Testis (tissue), 3 donors: Measurements from ENCODE around the gene GMDS. TPM values are rescaled to one million over a fixed set of nuclear protein-coding genes. Genes with fewer than 3 reads are reported as not detected.
A peak's percentile ranks its signal among the peaks of the same experiment; 100 is the strongest.

Experiments
- DNase-seq: peaks from one replicate; pipeline ENCODE4 v3.0.0-alpha.2; 2019
- H3K27ac ChIP-seq, 2 donors: fragments of 200-600 bp; sonication (generic); one replicate each; pipeline ENCODE4 v1.5.1; 2019
- H3K27me3 ChIP-seq: fragments of 200-600 bp; sonication (generic); one replicate; pipeline ENCODE4 v1.5.1; 2019
- H3K36me3 ChIP-seq: fragments of 200-600 bp; sonication (generic); one replicate; pipeline ENCODE4 v1.5.1; 2017; ENCODE audit warnings: low read depth; ENCODE audit errors: missing control alignments
- H3K4me1 ChIP-seq: fragments of 200-600 bp; sonication (generic); one replicate; pipeline ENCODE4 v1.5.1; 2019
- H3K4me3 ChIP-seq, 2 donors: fragments of 200-600 bp; sonication (generic); one replicate each; pipeline ENCODE4 v1.5.1; 2017 to 2019
- H3K9me3 ChIP-seq: fragments of 200-600 bp; sonication (generic); one replicate; pipeline ENCODE4 v1.5.1; 2017
- POLR2A ChIP-seq: fragments of 450-650 bp; IDR thresholded peaks from one replicate; pipeline ENCODE4 v1.6.1; 2017; ENCODE audit warnings: antibody characterized with exemption, mild to moderate bottlenecking, moderate library complexity
- WGBS, 2 donors: methylation state at CpG; one replicate each; pipeline ENCODE4 v1.1.5; 2018; 5-methylcytosine and 5-hydroxymethylcytosine counted together
- intact Hi-C: fragments of 100-400 bp; cut with DNase I; formaldehyde crosslinking; loops from one replicate; pipeline ENCODE4 v1.15.1; 2023; ENCODE audit warnings: low total_unique reads
- polyA plus RNA-seq: library from polyadenylated mRNA; stranded (reverse); fragments of 350-450 nt; fragmentation: Illumina TruSeq; extraction: RNeasy Lipid Tissue Mini Kit (QIAGEN cat#74804); gene quantifications from one replicate; pipeline ENCODE4 v1.2.3, GENCODE V29; 2014; ENCODE audit warnings: low read depth, low replicate concordance; ENCODE audit not compliant: insufficient read depth
- total RNA-seq, 2 donors: library from RNA; depleted of rRNA; stranded (reverse); fragments of >200 nt; gene quantifications; one replicate each; pipeline ENCODE4 v1.2.3, GENCODE V29; 2016
- TF ChIP-seq, protein P1 (sequence below), 3 experiments: fragments of 450-650 bp in 2 of 3; fragments of 200-600 bp in 1 of 3; sonication (generic) in 1 of 3; IDR thresholded peaks; one replicate each; pipeline ENCODE4 v1.5.1; 2016 to 2019; ENCODE audit warnings: antibody characterized with exemption in 3 of 3, mild to moderate bottlenecking in 2 of 3, moderate library complexity in 1 of 3

Gene GMDS
- total and polyA plus RNA-seq, 3 donors from 2014 or later, result 19.6 to 31.1 (median 22.2) TPM

GRCh38 chr6:1906609-1907008, 338.8 kb downstream of the GMDS start:
- H3K4me1 ChIP-seq, result peaks cover 19% of the 10 kb centered on the region
- TF ChIP-seq, protein P1, sequence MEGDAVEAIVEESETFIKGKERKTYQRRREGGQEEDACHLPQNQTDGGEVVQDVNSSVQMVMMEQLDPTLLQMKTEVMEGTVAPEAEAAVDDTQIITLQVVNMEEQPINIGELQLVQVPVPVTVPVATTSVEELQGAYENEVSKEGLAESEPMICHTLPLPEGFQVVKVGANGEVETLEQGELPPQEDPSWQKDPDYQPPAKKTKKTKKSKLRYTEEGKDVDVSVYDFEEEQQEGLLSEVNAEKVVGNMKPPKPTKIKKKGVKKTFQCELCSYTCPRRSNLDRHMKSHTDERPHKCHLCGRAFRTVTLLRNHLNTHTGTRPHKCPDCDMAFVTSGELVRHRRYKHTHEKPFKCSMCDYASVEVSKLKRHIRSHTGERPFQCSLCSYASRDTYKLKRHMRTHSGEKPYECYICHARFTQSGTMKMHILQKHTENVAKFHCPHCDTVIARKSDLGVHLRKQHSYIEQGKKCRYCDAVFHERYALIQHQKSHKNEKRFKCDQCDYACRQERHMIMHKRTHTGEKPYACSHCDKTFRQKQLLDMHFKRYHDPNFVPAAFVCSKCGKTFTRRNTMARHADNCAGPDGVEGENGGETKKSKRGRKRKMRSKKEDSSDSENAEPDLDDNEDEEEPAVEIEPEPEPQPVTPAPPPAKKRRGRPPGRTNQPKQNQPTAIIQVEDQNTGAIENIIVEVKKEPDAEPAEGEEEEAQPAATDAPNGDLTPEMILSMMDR (IDR thresholded peaks at IDR 0.05), result no peak
- no peak for TF ChIP-seq POLR2A
- 39 to 59% methylated on average over 6 of the region's 6 CpGs for WGBS, 2 donors

GRCh38 chr6:1906014-1906413, 339.4 kb downstream of the GMDS start:
- no peaks in the 10 kb centered on the region for H3K27me3 ChIP-seq
- 31 to 81% methylated on average over 1 of the region's 1 CpG for WGBS, 2 donors
- intact Hi-C loops, result no loop called here

More at GRCh38 chr6:1906609-1907008, 338.8 kb downstream of the GMDS start:
- no peaks in the 10 kb centered on the region for H3K27me3 ChIP-seq
- no peak overlapping the region for H3K27ac ChIP-seq
- no peak overlapping the region for H3K4me3 ChIP-seq
- no peak for DNase-seq
- intact Hi-C loops, result no loop called here
- H3K36me3 ChIP-seq, result no peaks in the 10 kb centered on the region
- no peaks in the 10 kb centered on the region for H3K9me3 ChIP-seq

GRCh38 chr6:1904898-1905297, 340.5 kb downstream of the GMDS start:
- WGBS, 2 donors, result 76 to 91% methylated on average over 4 to 6 of the region's 6 CpGs
- DNase-seq, result no peak
- Histone ChIP-seq H3K4me1 (peaks cover 19% of the 10 kb centered on the region), H3K27me3 (no peaks in the 10 kb centered on the region), H3K4me3 (no peak overlapping the region), H3K36me3 (no peaks in the 10 kb centered on the region), H3K27ac (peak overlapping the region; percentile 79 to 85), H3K9me3 (no peaks in the 10 kb centered on the region)
- intact Hi-C loops, result no loop called here
- no peak for TF ChIP-seq POLR2A
- TF ChIP-seq, protein P1 (IDR thresholded peaks at IDR 0.05), result no peak

More at GRCh38 chr6:1906014-1906413, 339.4 kb downstream of the GMDS start:
- Histone ChIP-seq H3K4me3 (no peak overlapping the region), H3K27ac (no peak overlapping the region), H3K9me3 (no peaks in the 10 kb centered on the region), H3K36me3 (no peaks in the 10 kb centered on the region), H3K4me1 (peaks cover 19% of the 10 kb centered on the region)
- DNase-seq, result no peak
- TF ChIP-seq, protein P1 (IDR thresholded peaks at IDR 0.05), result no peak
- no peak for TF ChIP-seq POLR2A

GRCh38 chr6:1904466-1904799, 341.0 kb downstream of the GMDS start:
- TF ChIP-seq, protein P1 (IDR thresholded peaks at IDR 0.05), result no peak
- TF ChIP-seq POLR2A, result no peak
- H3K27me3 ChIP-seq, result no peaks in the 10 kb centered on the region
- peak; percentile 76 for DNase-seq
- no peaks in the 10 kb centered on the region for H3K9me3 ChIP-seq
- peak overlapping the region; percentile 79 to 85 for H3K27ac ChIP-seq
- peaks cover 19% of the 10 kb centered on the region for H3K4me1 ChIP-seq
- H3K36me3 ChIP-seq, result no peaks in the 10 kb centered on the region
- 37 to 46% methylated on average over 8 of the region's 9 CpGs for WGBS, 2 donors
- no peak overlapping the region for H3K4me3 ChIP-seq
- intact Hi-C loops, result no loop called here

GRCh38 chr6:1903780-1904465, 341.5 kb downstream of the GMDS start:
- 30 to 38% methylated on average over 9 of the region's 9 CpGs for WGBS, 2 donors
- Histone ChIP-seq H3K4me3 (no peak overlapping the region), H3K27me3 (no peaks in the 10 kb centered on the region), H3K36me3 (no peaks in the 10 kb centered on the region), H3K27ac (peak overlapping the region; percentile 79 to 85), H3K9me3 (no peaks in the 10 kb centered on the region), H3K4me1 (peaks cover 19% of the 10 kb centered on the region)
- intact Hi-C loops, result no loop called here
- DNase-seq, result peak; percentile 49
- TF ChIP-seq, protein P1 (IDR thresholded peaks at IDR 0.05), result no peak
- no peak for TF ChIP-seq POLR2A
